ENCODE data around the gene TRAF3. TPM values are rescaled to one million over a fixed set of nuclear protein-coding genes. Genes with fewer than 3 reads are reported as not detected.
"Not testable (repeated sequence)": the region's sequence is repeated elsewhere in the genome, so short reads cannot be mapped to it uniquely, and the experiment has no call there.

Gene TRAF3
- total RNA-seq, 4 donors from 2014 or later, result 5.5 to 14.7 (median 6.9) TPM

GRCh38 chr14:102891556-102891955 is 114.3 kb downstream of the TRAF3 start:
- DNase-seq, result no peak

GRCh38 chr14:102892651-102893050 is 115.4 kb downstream of the TRAF3 start:
- DNase-seq (no peak), ATAC-seq (no peak)
- Histone ChIP-seq H3K4me3 (no peak overlapping the region), H3K27ac (no peak overlapping the region), H3K27me3 (no peaks in the 10 kb centered on the region), H3K9me3 (no peaks in the 10 kb centered on the region), H3K4me1 (no peaks in the 10 kb centered on the region), H3K36me3 (peaks cover 0 to 14% of the 10 kb centered on the region in 2 donors)
- TF ChIP-seq POLR2A (IDR thresholded peaks at IDR 0.05) (no peak), CTCF (IDR thresholded peaks at IDR 0.05 in 4 of 5, conservative IDR thresholded peaks at IDR 0.05 in 1 of 5) (no peak)
- in situ Hi-C loops (cut with MboI; ENCODE audit: low sequenced_read_pairs in 4 of 4), result no loop called here
- intact Hi-C loops (cut with DNase I; ENCODE audit: low total_unique reads), result no loop called here

More at GRCh38 chr14:102891556-102891955, 114.3 kb downstream of the TRAF3 start:
- intact Hi-C loops (cut with DNase I; ENCODE audit: low total_unique reads) (no loop called here), in situ Hi-C loops (cut with MboI; ENCODE audit: low sequenced_read_pairs in 4 of 4) (no loop called here)
- Histone ChIP-seq H3K4me3 (no peak overlapping the region), H3K9me3 (no peaks in the 10 kb centered on the region), H3K4me1 (no peaks in the 10 kb centered on the region), H3K36me3 (peaks cover 0 to 17% of the 10 kb centered on the region in 2 donors), H3K27me3 (no peaks in the 10 kb centered on the region), H3K27ac (no peak overlapping the region)
- TF ChIP-seq POLR2A (IDR thresholded peaks at IDR 0.05) (no peak), CTCF (IDR thresholded peaks at IDR 0.05 in 4 of 5, conservative IDR thresholded peaks at IDR 0.05 in 1 of 5) (no peak)
- ATAC-seq, result no peak

GRCh38 chr14:102893452-102893851 is 116.2 kb downstream of the TRAF3 start:
- intact Hi-C loops (cut with DNase I; ENCODE audit: low total_unique reads), result no loop called here
- H3K4me3 ChIP-seq, result no peak overlapping the region
- no peaks in the 10 kb centered on the region for H3K27me3 ChIP-seq
- H3K9me3 ChIP-seq, result no peaks in the 10 kb centered on the region
- no peaks in the 10 kb centered on the region for H3K4me1 ChIP-seq
- H3K27ac ChIP-seq, result no peak overlapping the region
- TF ChIP-seq CTCF (IDR thresholded peaks at IDR 0.05 in 4 of 5, conservative IDR thresholded peaks at IDR 0.05 in 1 of 5) (no peak), POLR2A (IDR thresholded peaks at IDR 0.05) (no peak)
- in situ Hi-C loops (cut with MboI; ENCODE audit: low sequenced_read_pairs in 4 of 4), result no loop called here
- DNase-seq (peak; percentile 29 to 49), ATAC-seq (peak; percentile 56 to 73)
- H3K36me3 ChIP-seq, result peaks cover 0 to 14% of the 10 kb centered on the region in 2 donors

- H3K36me3 ChIP-seq; DNase-seq; H3K27ac ChIP-seq; H3K4me1 ChIP-seq; in situ Hi-C loops (cut with MboI; ENCODE audit: low sequenced_read_pairs in 4 of 4); H3K27me3 ChIP-seq; ATAC-seq; H3K4me3 ChIP-seq; intact Hi-C loops (cut with DNase I; ENCODE audit: low total_unique reads); H3K9me3 ChIP-seq: not testable (repeated sequence)
Observed at GRCh38 chr14:102896735-102897134, 119.5 kb downstream of the TRAF3 start.

- Histone ChIP-seq H3K27ac (no peak overlapping the region), H3K27me3 (no peaks in the 10 kb centered on the region), H3K4me3 (no peak overlapping the region), H3K36me3 (peaks cover 0 to 7% of the 10 kb centered on the region in 2 donors), H3K4me1 (no peaks in the 10 kb centered on the region), H3K9me3 (no peaks in the 10 kb centered on the region)
- in situ Hi-C loops (cut with MboI; ENCODE audit: low sequenced_read_pairs in 4 of 4), result no loop called here
- TF ChIP-seq CTCF (IDR thresholded peaks at IDR 0.05 in 4 of 5, conservative IDR thresholded peaks at IDR 0.05 in 1 of 5), result no peak
- no peak for TF ChIP-seq POLR2A (IDR thresholded peaks at IDR 0.05)
- intact Hi-C loops (cut with DNase I; ENCODE audit: low total_unique reads), result no loop called here
- ATAC-seq, result no peak
- no peak for DNase-seq
Observed at GRCh38 chr14:102897299-102898027, 120.2 kb downstream of the TRAF3 start.
